Stimulated activated CD8-positive, alpha-beta memory T cell treated with anti-CD3 and anti-CD28 coated beads, Interleukin-7, amount 100 ng/mL, for 4 hours (primary cell): ENCODE data around the gene NTRK2.

Source experiments
- DNase-seq, 2 donors: peaks; one replicate each; pipeline ENCODE4 v3.0.0-alpha.2; 2020; ENCODE audit warnings: low read depth in 2 of 2

Gene NTRK2

DNA sequence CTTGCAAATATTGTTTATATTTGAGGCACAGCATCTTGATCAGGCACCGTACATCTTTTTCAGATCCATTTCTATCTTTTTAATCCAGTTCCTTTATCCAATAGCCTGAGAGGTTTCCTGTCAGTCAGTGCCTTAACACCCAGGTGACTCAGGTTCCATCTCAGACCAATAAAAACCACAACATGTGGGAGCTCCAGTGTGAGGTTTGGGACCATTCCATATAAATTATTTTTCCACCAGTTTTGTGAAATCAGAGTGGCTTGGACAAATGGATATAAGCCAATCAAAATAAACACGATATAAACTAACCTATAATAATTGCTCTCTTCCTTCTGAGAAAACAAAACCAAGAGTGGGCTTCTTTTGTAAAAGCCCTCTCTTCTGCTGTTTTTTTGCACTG, 351.3 kb downstream of the NTRK2 start:
- DNase-seq, result no peak

DNA sequence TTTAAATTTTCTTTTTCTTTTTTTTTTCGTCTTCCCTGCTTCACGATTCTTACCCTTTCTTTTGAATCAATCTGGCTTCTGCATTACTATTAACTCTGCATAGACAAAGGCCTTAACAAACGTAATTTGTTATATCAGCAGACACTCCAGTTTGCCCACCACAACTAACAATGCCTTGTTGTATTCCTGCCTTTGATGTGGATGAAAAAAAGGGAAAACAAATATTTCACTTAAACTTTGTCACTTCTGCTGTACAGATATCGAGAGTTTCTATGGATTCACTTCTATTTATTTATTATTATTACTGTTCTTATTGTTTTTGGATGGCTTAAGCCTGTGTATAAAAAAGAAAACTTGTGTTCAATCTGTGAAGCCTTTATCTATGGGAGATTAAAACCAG, 352.2 kb downstream of the NTRK2 start:
- DNase-seq, result no peak

- DNase-seq, result no peak
Measured at GRCh38 chr9:85024374-85024773, 354.8 kb downstream of the NTRK2 start.

DNA sequence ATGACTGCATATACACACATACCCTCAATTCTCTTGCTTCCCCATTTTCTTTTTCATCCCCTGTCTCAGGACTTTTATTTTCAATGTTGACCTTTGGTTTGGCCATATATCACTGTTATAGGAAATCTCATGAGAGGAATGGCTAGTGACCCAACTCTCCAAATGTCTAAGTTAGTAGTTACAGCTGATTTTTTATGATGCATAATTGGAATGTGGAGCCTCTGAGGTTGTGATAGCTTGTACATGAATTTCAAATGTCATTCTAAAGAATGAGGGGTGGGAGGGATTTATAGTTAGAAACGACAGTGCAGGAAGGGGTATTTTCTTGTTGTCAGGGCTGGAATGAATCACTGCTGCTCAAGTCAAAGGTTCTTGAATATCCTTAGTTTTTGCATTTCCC, 356.1 kb downstream of the NTRK2 start:
- no peak for DNase-seq

- no peak for DNase-seq
Measured at GRCh38 chr9:85027870-85028269, 358.3 kb downstream of the NTRK2 start.

GRCh38 chr9:85030316-85030715, 360.8 kb downstream of the NTRK2 start:
- no peak for DNase-seq

DNA sequence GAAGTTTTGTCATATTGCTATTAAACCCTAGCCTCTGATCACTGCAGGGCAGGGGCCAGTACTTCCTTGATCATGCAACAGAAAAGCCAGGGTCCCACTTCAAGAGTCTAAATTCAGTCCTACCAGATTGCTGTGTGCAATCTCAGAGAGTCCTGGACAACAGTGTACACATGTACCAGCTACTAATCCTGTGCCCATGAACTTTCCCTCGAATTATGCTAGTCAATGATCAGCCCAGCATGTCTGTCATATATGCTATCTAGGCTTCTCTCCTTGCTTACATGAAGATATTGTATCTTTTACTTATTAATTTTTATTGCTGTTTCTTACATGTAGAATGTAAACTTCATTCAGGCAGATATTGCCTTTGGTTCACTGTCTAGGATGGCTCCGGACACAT, 367.0 kb downstream of the NTRK2 start:
- no peak for DNase-seq

- DNase-seq, result no peak
Measured at GRCh38 chr9:85038061-85038460, 368.5 kb downstream of the NTRK2 start.

GRCh38 chr9:85038824-85039608, 369.5 kb downstream of the NTRK2 start:
- no peak for DNase-seq

- no peak for DNase-seq
Measured at GRCh38 chr9:85040146-85040545, 370.6 kb downstream of the NTRK2 start.

- no peak for DNase-seq
Measured at GRCh38 chr9:85040821-85041465, 371.4 kb downstream of the NTRK2 start.

GRCh38 chr9:85041466-85042137, 372.1 kb downstream of the NTRK2 start:
- no peak for DNase-seq

GRCh38 chr9:85042981-85043647, 373.6 kb downstream of the NTRK2 start:
- DNase-seq, result no peak

- no peak for DNase-seq
Measured at GRCh38 chr9:85045271-85045670, 375.7 kb downstream of the NTRK2 start.

GRCh38 chr9:85046475-85046874, 376.9 kb downstream of the NTRK2 start:
- DNase-seq, result no peak

GRCh38 chr9:85053206-85053786, 383.8 kb downstream of the NTRK2 start:
- DNase-seq, result no peak

GRCh38 chr9:85054017-85054416, 384.5 kb downstream of the NTRK2 start:
- DNase-seq, result no peak

DNA sequence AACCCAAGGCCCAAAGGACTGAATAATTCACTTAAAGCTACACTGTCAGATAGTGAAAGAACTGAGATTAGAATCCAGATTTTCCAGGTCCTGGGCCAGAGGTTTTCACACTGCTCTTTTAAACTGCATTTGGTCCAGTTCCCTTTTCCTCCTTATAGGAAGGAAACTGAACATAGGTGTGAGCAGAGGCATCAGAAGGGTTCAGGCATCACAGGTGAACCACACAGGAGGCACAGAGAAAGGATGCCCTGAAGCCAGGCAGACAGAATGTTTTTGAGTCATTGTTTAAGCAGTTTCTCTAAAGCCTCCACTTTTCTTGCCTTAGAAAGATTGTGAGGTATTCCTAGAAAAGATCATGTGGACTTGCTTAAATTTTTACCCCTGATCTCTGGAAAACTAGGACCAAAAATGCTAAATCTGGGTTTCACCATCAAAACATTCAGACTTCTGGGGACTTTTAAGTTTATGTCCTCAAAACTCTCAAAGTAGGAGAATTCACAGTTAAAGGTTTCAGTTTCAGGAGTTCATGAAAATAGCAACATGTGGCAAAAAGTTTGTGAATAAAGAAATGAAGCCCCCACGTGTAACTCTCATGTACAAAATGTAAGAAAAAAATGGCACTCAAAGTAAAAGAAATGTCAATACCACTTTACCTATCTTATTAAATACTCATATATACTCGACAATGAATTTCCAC, 386.1 kb downstream of the NTRK2 start:
- no peak for DNase-seq

DNA sequence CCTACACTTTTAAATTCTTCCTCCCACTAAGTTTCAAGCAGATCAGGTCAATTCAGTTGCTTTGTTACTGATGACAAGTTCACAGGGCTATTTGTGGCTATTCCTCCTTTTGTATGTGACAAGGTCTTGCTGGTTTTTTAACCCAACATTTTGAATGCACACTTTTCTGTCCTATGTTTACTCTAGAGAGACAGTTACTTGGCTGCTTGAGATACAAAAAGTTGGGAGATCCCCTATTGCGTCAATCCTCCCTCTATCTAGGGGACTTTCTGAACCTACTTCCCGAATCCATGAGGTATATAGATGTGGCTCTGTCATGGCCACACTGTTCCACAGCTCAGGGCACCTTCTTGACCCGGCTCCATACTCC, 386.7 kb downstream of the NTRK2 start:
- no peak for DNase-seq

DNA sequence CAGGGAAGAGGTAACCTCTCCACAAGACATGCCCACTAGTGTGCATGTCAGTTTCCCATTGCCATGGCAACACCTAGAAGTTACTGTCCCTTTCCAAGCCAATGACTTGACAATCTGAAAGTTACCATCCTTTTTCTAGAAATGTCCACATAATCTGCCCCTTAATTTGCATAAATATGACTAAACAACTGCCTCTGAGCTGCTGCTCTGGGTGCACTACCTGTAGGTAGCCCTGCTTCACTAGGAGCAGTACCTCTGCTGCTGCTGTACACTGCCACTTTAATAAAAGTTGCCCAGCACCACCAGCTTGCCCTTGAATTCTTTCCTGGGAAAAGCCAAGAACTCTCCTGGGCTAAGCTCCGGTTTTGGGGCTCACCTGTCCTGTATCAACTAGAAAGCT, 392.4 kb downstream of the NTRK2 start:
- DNase-seq, result no peak

- DNase-seq, result no peak
Measured at GRCh38 chr9:85062385-85063022, 393.0 kb downstream of the NTRK2 start.
